Fibroblast of lung (primary cell): Measurements from ENCODE around the gene HOXA7. TPM values are rescaled to one million over a fixed set of nuclear protein-coding genes. Genes with fewer than 3 reads are reported as not detected.
A peak's percentile ranks its signal among the peaks of the same experiment; 100 is the strongest.

Source experiments
- DNase-seq, 2 donors: peaks; one replicate each; pipeline versions ENCODE4 v3.0.0 to v3.0.0-alpha.2; 2010; ENCODE audit warnings: low read depth in 2 of 2
- H2AFZ ChIP-seq: 2 replicates; pipeline ENCODE4 v1.5.1; 2012; ENCODE audit warnings: low read length, control low read depth, inconsistent platforms
- H3K27ac ChIP-seq: 2 replicates; pipeline ENCODE4 v1.5.1; 2011; ENCODE audit warnings: low read length, control low read depth; ENCODE audit not compliant: insufficient read depth
- H3K27me3 ChIP-seq: 2 replicates; pipeline ENCODE4 v1.5.1; 2011; ENCODE audit warnings: mild to moderate bottlenecking, low read length; ENCODE audit not compliant: control insufficient read depth, insufficient read depth
- H3K36me3 ChIP-seq: 2 replicates; pipeline ENCODE4 v1.5.1; 2011; ENCODE audit warnings: low read length; ENCODE audit not compliant: control insufficient read depth, insufficient read depth
- H3K4me1 ChIP-seq: 2 replicates; pipeline ENCODE4 v1.5.1; 2011; ENCODE audit warnings: low read length; ENCODE audit not compliant: control insufficient read depth, insufficient read depth; ENCODE audit errors: extremely low read depth
- H3K4me2 ChIP-seq: 2 replicates; pipeline ENCODE4 v1.5.1; 2011; ENCODE audit warnings: low read length, control low read depth; ENCODE audit not compliant: insufficient read depth; ENCODE audit errors: extremely low read depth
- H3K4me3 ChIP-seq, 4 experiments: fragments of 200-600 bp in 1 of 4; sonication (generic) in 1 of 4; replicated peaks in 1 of 4; 2 replicates each; pipeline ENCODE4 v1.5.1; 2011 to 2016; ENCODE audit warnings: low read length in 4 of 4, low read depth in 3 of 4, mild to moderate bottlenecking in 3 of 4, control low read depth in 2 of 4, inconsistent platforms in 1 of 4, mixed read lengths in 1 of 4; ENCODE audit not compliant: insufficient read depth in 1 of 4; ENCODE audit errors: control extremely low read depth in 1 of 4
- H3K79me2 ChIP-seq: 2 replicates; pipeline ENCODE4 v1.5.1; 2012; ENCODE audit warnings: mild to moderate bottlenecking, low read length, inconsistent platforms; ENCODE audit not compliant: control insufficient read depth, insufficient read depth
- H3K9ac ChIP-seq: 2 replicates; pipeline ENCODE4 v1.5.1; 2011; ENCODE audit warnings: mild to moderate bottlenecking, low read length, control low read depth; ENCODE audit not compliant: insufficient read depth
- H3K9me3 ChIP-seq: 2 replicates; pipeline ENCODE4 v1.5.1; 2012; ENCODE audit warnings: low read depth, low read length; ENCODE audit not compliant: control insufficient read depth, insufficient read depth
- H4K20me1 ChIP-seq: 2 replicates; pipeline ENCODE4 v1.5.1; 2011; ENCODE audit warnings: low read length; ENCODE audit not compliant: control insufficient read depth, insufficient read depth; ENCODE audit errors: extremely low read depth
- EZH2 ChIP-seq: IDR thresholded peaks from 2 replicates; pipeline ENCODE4 v1.5.1; 2012; ENCODE audit warnings: low read length, control low read depth, mild to moderate bottlenecking; ENCODE audit errors: missing control alignments
- polyA plus RNA-seq, 2 donors: library from polyadenylated mRNA; depleted of rRNA in 1 of 2; stranded (reverse) in 1 of 2; unstranded in 1 of 2; fragments of >200 nt; gene quantifications; 2 replicates each; pipeline ENCODE4 v1.2.1, GENCODE V29; 2011 to 2012; ENCODE audit warnings: missing spikeins in 1 of 2
- total RNA-seq: library from RNA; depleted of rRNA; stranded (reverse); fragments of >200 nt; gene quantifications from 2 replicates; pipeline ENCODE4 v1.2.1, GENCODE V29; 2014
- TF ChIP-seq, protein P1 (sequence below), 2 donors: IDR thresholded peaks in 1 of 2; conservative IDR thresholded peaks in 1 of 2; 1 replicate in 1 of 2; 2 replicates in 1 of 2; pipeline ENCODE4 v1.5.1; 2011 to 2012; ENCODE audit warnings: low read length in 2 of 2, control low read depth in 1 of 2, inconsistent platforms in 1 of 2, low read depth in 1 of 2, mild to moderate bottlenecking in 1 of 2

The HOXA7 gene
- total and polyA plus RNA-seq, 2 donors (not counting 1 experiment from before 2014, with no cell fraction given) = 1.2 to 5.3 TPM

DNA sequence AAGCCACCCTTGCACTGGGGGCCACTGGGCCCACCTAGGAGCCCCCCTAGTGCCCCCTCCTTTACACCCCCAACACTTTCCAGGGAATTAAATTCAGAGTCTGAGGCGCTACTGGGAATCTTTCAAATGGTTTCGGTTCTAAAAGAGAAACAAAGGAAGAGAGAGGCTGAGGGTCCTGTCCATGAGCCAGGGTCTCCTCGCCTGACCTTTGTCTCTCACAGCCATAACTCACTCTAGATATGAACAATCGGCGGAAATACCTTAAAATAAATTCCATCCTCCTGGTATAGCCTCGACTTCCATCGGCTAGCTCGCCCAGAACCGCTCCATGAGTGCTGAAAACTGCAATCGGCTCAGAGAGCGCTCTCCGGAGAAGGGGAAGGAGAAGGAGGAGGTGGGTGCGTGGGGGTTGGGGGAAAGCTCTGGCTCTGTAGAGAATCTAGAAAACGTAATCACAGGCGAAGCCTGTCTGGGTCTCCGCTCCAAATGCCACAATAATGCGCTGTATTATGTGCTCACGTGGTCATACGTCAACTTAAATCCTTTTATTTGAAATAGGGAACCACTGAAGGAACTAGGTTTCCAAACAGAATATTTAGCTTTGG, 38.5 kb downstream of the HOXA7 start:
- peaks cover 66% of the 10 kb centered on the region for H3K79me2 ChIP-seq
- H3K36me3 ChIP-seq = no peaks in the 10 kb centered on the region
- peak; percentile 89 for DNase-seq
- no peaks in the 10 kb centered on the region for H4K20me1 ChIP-seq
- peak overlapping the region; percentile 64 for H3K9ac ChIP-seq
- TF ChIP-seq, protein P1, sequence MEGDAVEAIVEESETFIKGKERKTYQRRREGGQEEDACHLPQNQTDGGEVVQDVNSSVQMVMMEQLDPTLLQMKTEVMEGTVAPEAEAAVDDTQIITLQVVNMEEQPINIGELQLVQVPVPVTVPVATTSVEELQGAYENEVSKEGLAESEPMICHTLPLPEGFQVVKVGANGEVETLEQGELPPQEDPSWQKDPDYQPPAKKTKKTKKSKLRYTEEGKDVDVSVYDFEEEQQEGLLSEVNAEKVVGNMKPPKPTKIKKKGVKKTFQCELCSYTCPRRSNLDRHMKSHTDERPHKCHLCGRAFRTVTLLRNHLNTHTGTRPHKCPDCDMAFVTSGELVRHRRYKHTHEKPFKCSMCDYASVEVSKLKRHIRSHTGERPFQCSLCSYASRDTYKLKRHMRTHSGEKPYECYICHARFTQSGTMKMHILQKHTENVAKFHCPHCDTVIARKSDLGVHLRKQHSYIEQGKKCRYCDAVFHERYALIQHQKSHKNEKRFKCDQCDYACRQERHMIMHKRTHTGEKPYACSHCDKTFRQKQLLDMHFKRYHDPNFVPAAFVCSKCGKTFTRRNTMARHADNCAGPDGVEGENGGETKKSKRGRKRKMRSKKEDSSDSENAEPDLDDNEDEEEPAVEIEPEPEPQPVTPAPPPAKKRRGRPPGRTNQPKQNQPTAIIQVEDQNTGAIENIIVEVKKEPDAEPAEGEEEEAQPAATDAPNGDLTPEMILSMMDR (conservative IDR thresholded peaks at IDR 0.05 in 1 of 2, IDR thresholded peaks at IDR 0.05 in 1 of 2; ENCODE audit: low read depth in 1 of 2, low read length in 2 of 2) = no peak
- TF ChIP-seq EZH2 = no peak
- no peaks in the 10 kb centered on the region for H3K27me3 ChIP-seq
- H3K4me1 ChIP-seq = peaks cover 23% of the 10 kb centered on the region
- peak overlapping the region; percentile 52 to 92 (median 68) for H3K4me3 ChIP-seq
- H2AFZ ChIP-seq = no peak overlapping the region
- peak overlapping the region; percentile 88 for H3K27ac ChIP-seq
- no peaks in the 10 kb centered on the region for H3K9me3 ChIP-seq
- peak overlapping the region; percentile 98 for H3K4me2 ChIP-seq

DNA sequence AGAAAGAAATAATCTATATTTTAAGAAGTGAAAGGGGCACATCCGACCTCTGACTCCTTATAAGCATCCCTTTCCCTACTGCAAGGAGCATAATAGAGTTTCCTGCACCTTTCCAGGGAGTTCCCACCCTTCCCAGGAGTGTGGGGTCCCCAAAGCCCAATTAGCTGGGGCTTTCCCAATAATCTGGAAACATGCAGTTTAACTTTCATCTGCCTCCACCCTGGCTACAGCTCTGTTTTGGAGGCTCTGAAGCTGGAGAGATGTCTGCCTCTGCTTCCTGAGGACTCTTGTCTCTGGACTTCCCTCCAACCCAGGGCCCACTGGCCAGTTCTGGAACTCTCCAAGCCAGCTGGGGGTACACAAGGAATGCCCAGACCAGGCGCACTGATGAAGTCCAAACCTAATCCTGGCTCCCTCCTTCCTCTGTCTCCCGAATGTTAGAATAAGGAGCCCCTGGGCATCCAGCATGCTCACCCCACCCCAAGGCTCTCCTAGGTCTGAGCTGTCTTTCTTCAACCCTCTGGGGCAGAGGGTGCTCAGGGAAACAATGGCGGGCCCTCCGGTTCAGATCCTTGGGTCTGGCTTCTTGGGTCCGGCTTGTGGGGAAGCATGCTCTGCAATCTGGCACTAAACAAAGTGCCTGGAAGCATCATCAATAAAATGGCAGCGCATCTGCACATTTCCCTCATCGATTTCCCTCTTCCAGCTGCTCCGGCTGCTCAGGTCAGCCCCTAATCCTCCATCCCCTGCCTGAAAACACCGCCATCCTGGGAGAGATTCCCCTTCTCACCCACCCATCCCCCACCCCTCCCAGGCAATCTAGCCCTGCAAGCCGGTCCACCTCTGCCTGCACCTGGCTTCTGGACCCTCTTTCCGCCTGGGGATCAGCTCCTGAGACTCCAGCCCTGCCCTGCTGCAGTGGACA, 39.3 kb downstream of the HOXA7 start:
- Histone ChIP-seq H2AFZ (no peak overlapping the region), H3K4me1 (peaks cover 23% of the 10 kb centered on the region), H3K27me3 (no peaks in the 10 kb centered on the region), H3K4me3 (peak overlapping the region; percentile 52 to 92 (median 68)), H3K36me3 (no peaks in the 10 kb centered on the region), H3K27ac (peak overlapping the region; percentile 88), H4K20me1 (no peaks in the 10 kb centered on the region), H3K79me2 (peaks cover 70% of the 10 kb centered on the region), H3K9me3 (no peaks in the 10 kb centered on the region), H3K4me2 (peak overlapping the region; percentile 98), H3K9ac (peak overlapping the region; percentile 77)
- peak in 1 of 2 donors; percentile 32 for DNase-seq
- no peak for TF ChIP-seq EZH2
- TF ChIP-seq, protein P1 (conservative IDR thresholded peaks at IDR 0.05 in 1 of 2, IDR thresholded peaks at IDR 0.05 in 1 of 2; ENCODE audit: low read depth in 1 of 2, low read length in 2 of 2) = no peak
